Measurements from ENCODE around the gene CDK15.

The CDK15 gene

DNA sequence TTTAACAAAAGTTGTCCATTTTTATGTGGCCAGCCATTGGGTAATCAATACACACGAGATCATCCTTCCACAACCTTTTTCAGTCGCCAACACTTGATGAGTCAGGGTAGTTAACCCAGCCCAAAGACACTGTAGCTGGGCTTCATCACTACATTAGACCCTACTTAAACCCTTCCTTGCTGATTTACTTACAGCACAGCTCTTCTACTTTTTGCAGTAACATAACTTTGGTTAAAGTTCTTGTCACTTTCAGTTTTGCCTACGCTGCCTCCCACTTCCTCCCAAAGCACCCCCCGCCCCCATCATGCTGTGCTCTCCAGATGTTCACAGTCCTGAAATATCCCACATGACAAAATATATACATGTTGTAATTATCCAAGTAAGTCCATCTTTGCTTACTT lies 103.6 kb downstream of the CDK15 start:
- no peak for TF ChIP-seq ZNF274 (IDR thresholded peaks at IDR 0.05; ENCODE audit: low read depth, low read length)
- peak overlapping the region; percentile 39; the same call in 1 of the 2 replicates for H3K4me3 ChIP-seq (ENCODE audit: low read length)

GRCh38 chr2:201911372-201911771 lies 105.0 kb downstream of the CDK15 start:
- H3K4me3 ChIP-seq (ENCODE audit: low read length), result no peak overlapping the region
- TF ChIP-seq ZNF274 (IDR thresholded peaks at IDR 0.05; ENCODE audit: low read depth, low read length), result no peak

DNA sequence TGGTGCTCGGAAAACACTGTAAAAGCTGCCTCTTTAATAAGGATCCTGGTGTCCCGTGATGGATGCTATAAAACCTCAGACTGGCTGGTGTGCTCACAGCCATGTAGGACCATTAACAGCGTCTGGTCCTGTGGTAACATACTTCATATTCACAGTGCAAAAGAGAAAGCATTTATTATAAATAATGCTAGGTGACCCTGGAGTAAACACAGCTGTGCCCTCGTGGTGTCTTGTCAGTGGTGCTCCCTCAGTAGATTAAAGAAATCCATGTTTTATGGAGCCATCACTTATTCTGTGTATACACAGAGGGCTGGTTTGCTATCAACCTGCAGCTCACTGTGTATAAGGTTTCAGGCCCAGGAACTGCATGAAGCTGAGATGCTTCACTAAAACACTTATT lies 106.9 kb downstream of the CDK15 start:
- TF ChIP-seq ZNF274 (IDR thresholded peaks at IDR 0.05; ENCODE audit: low read depth, low read length), result no peak
- no peak overlapping the region for H3K4me3 ChIP-seq (ENCODE audit: low read length)

GRCh38 chr2:201915446-201915845 lies 109.1 kb downstream of the CDK15 start:
- no peak for TF ChIP-seq ZNF274 (IDR thresholded peaks at IDR 0.05; ENCODE audit: low read depth, low read length)

DNA sequence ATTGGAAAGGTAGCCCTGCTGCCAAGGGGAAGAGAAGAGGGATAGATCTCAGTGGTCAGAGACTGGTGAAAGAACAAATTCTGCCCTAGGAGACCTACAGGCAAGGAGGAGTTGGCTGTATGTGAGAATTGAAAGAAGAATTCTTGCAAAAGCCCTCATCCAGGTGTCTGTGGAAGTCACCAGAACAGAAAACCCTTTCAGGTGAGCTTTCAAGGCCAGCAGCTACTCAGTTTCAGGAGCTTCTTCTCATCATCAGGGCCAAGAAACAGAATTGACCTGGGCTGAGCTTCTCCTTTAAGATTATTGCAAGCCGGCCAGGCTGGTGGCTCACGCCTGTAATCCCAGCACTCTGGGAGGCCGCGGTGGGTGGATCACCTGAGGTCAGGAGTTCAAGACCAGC lies 110.2 kb downstream of the CDK15 start:
- no peak for TF ChIP-seq ZNF274 (IDR thresholded peaks at IDR 0.05; ENCODE audit: low read depth, low read length)
- no peak overlapping the region for H3K4me3 ChIP-seq (ENCODE audit: low read length)

More at GRCh38 chr2:201915446-201915845, 109.1 kb downstream of the CDK15 start:
- H3K4me3 ChIP-seq (ENCODE audit: low read length), result no peak overlapping the region

- TF ChIP-seq ZNF274 (IDR thresholded peaks at IDR 0.05; ENCODE audit: low read depth, low read length), result no peak
- no peak overlapping the region for H3K4me3 ChIP-seq (ENCODE audit: low read length)
Measured at GRCh38 chr2:201918616-201919307, 112.4 kb downstream of the CDK15 start.

- no peak for TF ChIP-seq ZNF274 (IDR thresholded peaks at IDR 0.05; ENCODE audit: low read depth, low read length)
- no peak overlapping the region for H3K4me3 ChIP-seq (ENCODE audit: low read length)
Measured at GRCh38 chr2:201919308-201919634, 112.9 kb downstream of the CDK15 start.

GRCh38 chr2:201923436-201924328 lies 117.3 kb downstream of the CDK15 start:
- TF ChIP-seq ZNF274 (IDR thresholded peaks at IDR 0.05; ENCODE audit: low read depth, low read length), result no peak

GRCh38 chr2:201924453-201924852 lies 118.1 kb downstream of the CDK15 start:
- H3K4me3 ChIP-seq (ENCODE audit: low read length), result no peak overlapping the region
- TF ChIP-seq ZNF274 (IDR thresholded peaks at IDR 0.05; ENCODE audit: low read depth, low read length), result no peak

More at GRCh38 chr2:201923436-201924328, 117.3 kb downstream of the CDK15 start:
- H3K4me3 ChIP-seq (ENCODE audit: low read length), result no peak overlapping the region

- no peak overlapping the region for H3K4me3 ChIP-seq (ENCODE audit: low read length)
- TF ChIP-seq ZNF274 (IDR thresholded peaks at IDR 0.05; ENCODE audit: low read depth, low read length), result no peak
Measured at GRCh38 chr2:201925056-201925455, 118.7 kb downstream of the CDK15 start.

DNA sequence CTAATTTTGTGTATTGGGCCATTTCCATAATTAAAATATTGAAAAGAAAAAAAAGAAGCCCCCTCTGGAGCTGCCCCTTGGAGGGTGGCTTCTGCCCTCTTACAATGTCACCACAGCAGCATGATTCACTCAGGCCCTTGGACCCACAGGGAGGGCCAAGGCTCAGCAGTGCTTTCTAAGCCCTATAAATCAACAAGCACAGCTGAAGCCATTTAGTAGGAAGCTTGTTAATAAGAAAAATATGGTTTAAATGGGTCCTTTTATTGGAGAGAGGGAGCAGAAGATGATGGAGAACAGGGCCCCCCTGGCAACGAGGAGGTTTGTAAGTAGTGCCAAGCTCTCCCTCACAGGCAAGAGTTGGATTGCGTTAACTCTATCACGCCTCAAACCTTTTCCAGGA lies 119.7 kb downstream of the CDK15 start:
- H3K4me3 ChIP-seq (ENCODE audit: low read length), result no peak overlapping the region
- no peak for TF ChIP-seq ZNF274 (IDR thresholded peaks at IDR 0.05; ENCODE audit: low read depth, low read length)

- TF ChIP-seq ZNF274 (IDR thresholded peaks at IDR 0.05; ENCODE audit: low read depth, low read length), result no peak
- H3K4me3 ChIP-seq (ENCODE audit: low read length), result no peak overlapping the region
Measured at GRCh38 chr2:201928363-201928762, 122.0 kb downstream of the CDK15 start.

DNA sequence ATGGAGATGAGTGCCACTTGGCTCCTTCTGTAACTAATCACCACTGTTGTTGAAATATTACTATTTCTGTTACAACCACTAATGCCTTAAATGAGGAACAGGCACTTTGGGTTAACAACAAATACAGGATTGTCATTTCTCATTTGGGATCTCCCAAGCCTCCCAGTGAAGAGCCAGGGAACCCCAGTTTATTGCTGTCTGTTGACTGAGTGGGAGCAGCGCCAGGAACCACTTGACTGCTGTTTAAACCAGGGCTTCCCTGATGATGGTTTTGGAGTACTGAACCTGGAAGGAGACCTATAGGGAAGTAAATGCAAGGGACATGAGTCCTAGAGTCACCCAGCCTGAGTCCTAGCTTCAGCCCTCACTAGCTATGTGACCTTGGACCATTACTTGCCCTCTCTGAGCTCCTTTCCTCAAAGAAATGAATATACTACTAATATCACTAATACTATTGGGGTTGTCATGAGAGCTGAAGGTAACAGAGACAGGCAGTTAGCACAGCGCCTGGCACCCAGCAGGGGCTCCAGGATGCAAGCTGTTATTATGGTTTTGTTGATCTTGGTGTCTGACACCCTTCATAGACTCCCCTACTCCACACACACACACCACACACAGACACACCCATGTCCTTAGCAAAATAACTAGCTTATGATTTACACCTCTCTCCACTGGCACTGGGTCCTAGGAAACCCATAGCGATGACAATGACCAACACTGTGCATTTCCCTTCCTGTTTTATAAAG lies 123.1 kb downstream of the CDK15 start:
- TF ChIP-seq ZNF274 (IDR thresholded peaks at IDR 0.05; ENCODE audit: low read depth, low read length), result no peak
- H3K4me3 ChIP-seq (ENCODE audit: low read length), result no peak overlapping the region

GRCh38 chr2:201930043-201930442 lies 123.7 kb downstream of the CDK15 start:
- H3K4me3 ChIP-seq (ENCODE audit: low read length), result no peak overlapping the region
- no peak for TF ChIP-seq ZNF274 (IDR thresholded peaks at IDR 0.05; ENCODE audit: low read depth, low read length)

All from GM08714 (cell line).